ENCODE measurements around the gene MMD. TPM values are rescaled to one million over a fixed set of nuclear protein-coding genes. Genes with fewer than 3 reads are reported as not detected.

Gene MMD
- total RNA-seq, 1 donor from 2014 or later = 293 TPM

- FAIRE-seq = peak; percentile 15
- peak; percentile 20 to 63 for DNase-seq (ENCODE audit: low spot score in 2 of 2)
Observed at GRCh38 chr17:55356434-55357328, 65.0 kb downstream of the MMD start.

- FAIRE-seq = no peak
- no peak for DNase-seq (ENCODE audit: low spot score in 2 of 2)
Observed at GRCh38 chr17:55354941-55355340, 66.7 kb downstream of the MMD start.

GRCh38 chr17:55354010-55354409, 67.6 kb downstream of the MMD start:
- no peak for FAIRE-seq

GRCh38 chr17:55351226-55351625, 70.4 kb downstream of the MMD start:
- DNase-seq (ENCODE audit: low spot score in 2 of 2) (no peak), FAIRE-seq (no peak)

More at GRCh38 chr17:55354010-55354409, 67.6 kb downstream of the MMD start:
- DNase-seq (ENCODE audit: low spot score in 2 of 2) = no peak

GRCh38 chr17:55350825-55351205, 70.8 kb downstream of the MMD start:
- FAIRE-seq (no peak), DNase-seq (ENCODE audit: low spot score in 2 of 2) (no peak)

- FAIRE-seq (no peak), DNase-seq (ENCODE audit: low spot score in 2 of 2) (peak in 1 of 2 donors; percentile 22)
Observed at GRCh38 chr17:55348749-55349354, 72.8 kb downstream of the MMD start.

- DNase-seq (ENCODE audit: low spot score in 2 of 2) = no peak
- no peak for FAIRE-seq
Observed at GRCh38 chr17:55347341-55347740, 74.3 kb downstream of the MMD start.

- DNase-seq (ENCODE audit: low spot score in 2 of 2) = no peak
- no peak for FAIRE-seq
Observed at GRCh38 chr17:55346658-55347057, 75.0 kb downstream of the MMD start.

- DNase-seq (ENCODE audit: low spot score in 2 of 2) = no peak
- no peak for FAIRE-seq
Observed at GRCh38 chr17:55345132-55345531, 76.5 kb downstream of the MMD start.

- FAIRE-seq (no peak), DNase-seq (ENCODE audit: low spot score in 2 of 2) (no peak)
Observed at GRCh38 chr17:55344514-55344997, 77.1 kb downstream of the MMD start.

- FAIRE-seq (no peak), DNase-seq (ENCODE audit: low spot score in 2 of 2) (no peak)
Observed at GRCh38 chr17:55343900-55344513, 77.6 kb downstream of the MMD start.

- FAIRE-seq (no peak), DNase-seq (ENCODE audit: low spot score in 2 of 2) (no peak)
Observed at GRCh38 chr17:55342800-55343585, 78.6 kb downstream of the MMD start.

Other genes with a start within 250 kb of the MMD start
- gene HLF, start 156.9 kb downstream of the MMD start, total RNA-seq = 8.6 TPM
- gene SMIM36, start 89.6 kb upstream of the MMD start, total RNA-seq = not detected